ENCODE results near the gene UBE2L5.

GRCh38 chr13:30457306-30457891, 35.1 kb downstream of the UBE2L5 start:
- TF ChIP-seq, protein P1, sequence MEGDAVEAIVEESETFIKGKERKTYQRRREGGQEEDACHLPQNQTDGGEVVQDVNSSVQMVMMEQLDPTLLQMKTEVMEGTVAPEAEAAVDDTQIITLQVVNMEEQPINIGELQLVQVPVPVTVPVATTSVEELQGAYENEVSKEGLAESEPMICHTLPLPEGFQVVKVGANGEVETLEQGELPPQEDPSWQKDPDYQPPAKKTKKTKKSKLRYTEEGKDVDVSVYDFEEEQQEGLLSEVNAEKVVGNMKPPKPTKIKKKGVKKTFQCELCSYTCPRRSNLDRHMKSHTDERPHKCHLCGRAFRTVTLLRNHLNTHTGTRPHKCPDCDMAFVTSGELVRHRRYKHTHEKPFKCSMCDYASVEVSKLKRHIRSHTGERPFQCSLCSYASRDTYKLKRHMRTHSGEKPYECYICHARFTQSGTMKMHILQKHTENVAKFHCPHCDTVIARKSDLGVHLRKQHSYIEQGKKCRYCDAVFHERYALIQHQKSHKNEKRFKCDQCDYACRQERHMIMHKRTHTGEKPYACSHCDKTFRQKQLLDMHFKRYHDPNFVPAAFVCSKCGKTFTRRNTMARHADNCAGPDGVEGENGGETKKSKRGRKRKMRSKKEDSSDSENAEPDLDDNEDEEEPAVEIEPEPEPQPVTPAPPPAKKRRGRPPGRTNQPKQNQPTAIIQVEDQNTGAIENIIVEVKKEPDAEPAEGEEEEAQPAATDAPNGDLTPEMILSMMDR (IDR thresholded peaks at IDR 0.05): no peak
- TF ChIP-seq POLR2A (IDR thresholded peaks at IDR 0.05) (no peak), POLR2AphosphoS5 (IDR thresholded peaks at IDR 0.05) (no peak)

All from prostate gland (tissue), 2 donors.